Smooth muscle cell (in vitro differentiated cells): ENCODE results near the gene RNF180. TPM values are rescaled to one million over a fixed set of nuclear protein-coding genes. Genes with fewer than 3 reads are reported as not detected.

Source experiments
- DNase-seq: peaks from one replicate; lab custom pipeline; 2025; ENCODE audit not compliant: unreplicated experiment; lab: John Stamatoyannopoulos, UW
- H2AFZ ChIP-seq: fragments of 200-600 bp; sonication (generic); 2 replicates; pipeline ENCODE4 v1.6.0; 2016; ENCODE audit warnings: antibody characterized with exemption, low read depth, mild to moderate bottlenecking
- H3F3A ChIP-seq: fragments of 200-600 bp; sonication (generic); 2 replicates; pipeline ENCODE4 v1.6.0; 2017; ENCODE audit warnings: antibody characterized with exemption, low read depth
- H3K27ac ChIP-seq: fragments of 200-600 bp; sonication (generic); 2 replicates; pipeline ENCODE4 v1.5.1; 2016; ENCODE audit warnings: low read depth, mild to moderate bottlenecking
- H3K27me3 ChIP-seq: fragments of 200-600 bp; sonication (generic); 2 replicates; pipeline ENCODE4 v1.6.1; 2016; ENCODE audit warnings: low read depth, mild to moderate bottlenecking
- H3K36me3 ChIP-seq: fragments of 200-600 bp; sonication (generic); 2 replicates; pipeline ENCODE4 v1.5.1; 2016; ENCODE audit warnings: low read depth
- H3K4me1 ChIP-seq: fragments of 200-600 bp; sonication (generic); 2 replicates; pipeline ENCODE4 v1.5.1; 2016; ENCODE audit warnings: low read depth
- H3K4me2 ChIP-seq: fragments of 200-600 bp; sonication (generic); 2 replicates; pipeline ENCODE4 v1.6.0; 2016; ENCODE audit warnings: mild to moderate bottlenecking
- H3K4me3 ChIP-seq: fragments of 200-600 bp; sonication (generic); 2 replicates; pipeline ENCODE4 v1.5.1; 2016; ENCODE audit warnings: mild to moderate bottlenecking
- H3K79me2 ChIP-seq: fragments of 200-600 bp; sonication (generic); 2 replicates; pipeline ENCODE4 v1.6.0; 2016; ENCODE audit warnings: low read depth, mild to moderate bottlenecking
- H3K9ac ChIP-seq: fragments of 200-600 bp; sonication (generic); 2 replicates; pipeline ENCODE4 v1.6.0; 2016; ENCODE audit warnings: low read depth
- H3K9me3 ChIP-seq: fragments of 200-600 bp; sonication (generic); replicated peaks from 2 replicates; pipeline ENCODE4 v1.5.1; 2016; ENCODE audit warnings: low read depth
- H4K20me1 ChIP-seq: fragments of 200-600 bp; sonication (generic); 2 replicates; pipeline ENCODE4 v1.6.0; 2016; ENCODE audit warnings: low read depth
- WGBS: methylation state at CpG from one replicate; pipeline ENCODE4 v1.1.7; 2016; ENCODE audit warnings: low lambda C conversion rate; 5-methylcytosine and 5-hydroxymethylcytosine counted together
- polyA plus RNA-seq: library from polyadenylated mRNA; unstranded; fragments of >200 nt; fragmentation: Nextera tagmentation; extraction: Ambion mirVana; gene quantifications from 2 replicates; pipeline ENCODE4 v1.2.1, GENCODE V29; 2016
- total RNA-seq: library from RNA; depleted of rRNA; stranded (reverse); fragments of >200 nt; gene quantifications from 2 replicates; pipeline ENCODE4 v1.2.3, GENCODE V29; 2014
- TF ChIP-seq, protein P1 (sequence below): fragments of 200-600 bp; sonication (generic); IDR thresholded peaks from 2 replicates; pipeline ENCODE4 v1.5.1; 2017; ENCODE audit warnings: borderline replicate concordance, mild to moderate bottlenecking, antibody characterized with exemption; ENCODE audit not compliant: insufficient read depth, poor library complexity, severe bottlenecking

Gene RNF180
- total and polyA plus RNA-seq, 2 experiments from 2014 or later = 3.0 to 3.8 TPM

- no peak overlapping the region for H3K27ac ChIP-seq
- H3K79me2 ChIP-seq = no peaks in the 10 kb centered on the region
- TF ChIP-seq, protein P1, sequence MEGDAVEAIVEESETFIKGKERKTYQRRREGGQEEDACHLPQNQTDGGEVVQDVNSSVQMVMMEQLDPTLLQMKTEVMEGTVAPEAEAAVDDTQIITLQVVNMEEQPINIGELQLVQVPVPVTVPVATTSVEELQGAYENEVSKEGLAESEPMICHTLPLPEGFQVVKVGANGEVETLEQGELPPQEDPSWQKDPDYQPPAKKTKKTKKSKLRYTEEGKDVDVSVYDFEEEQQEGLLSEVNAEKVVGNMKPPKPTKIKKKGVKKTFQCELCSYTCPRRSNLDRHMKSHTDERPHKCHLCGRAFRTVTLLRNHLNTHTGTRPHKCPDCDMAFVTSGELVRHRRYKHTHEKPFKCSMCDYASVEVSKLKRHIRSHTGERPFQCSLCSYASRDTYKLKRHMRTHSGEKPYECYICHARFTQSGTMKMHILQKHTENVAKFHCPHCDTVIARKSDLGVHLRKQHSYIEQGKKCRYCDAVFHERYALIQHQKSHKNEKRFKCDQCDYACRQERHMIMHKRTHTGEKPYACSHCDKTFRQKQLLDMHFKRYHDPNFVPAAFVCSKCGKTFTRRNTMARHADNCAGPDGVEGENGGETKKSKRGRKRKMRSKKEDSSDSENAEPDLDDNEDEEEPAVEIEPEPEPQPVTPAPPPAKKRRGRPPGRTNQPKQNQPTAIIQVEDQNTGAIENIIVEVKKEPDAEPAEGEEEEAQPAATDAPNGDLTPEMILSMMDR = no peak
- no peak overlapping the region for H3K9ac ChIP-seq
- H3K4me3 ChIP-seq = no peak overlapping the region
- no peaks in the 10 kb centered on the region for H3K27me3 ChIP-seq
- H3K4me2 ChIP-seq = no peak overlapping the region
- 86% methylated on average over 1 of the region's 1 CpG for WGBS
- H3F3A ChIP-seq = no peaks in the 10 kb centered on the region
- H4K20me1 ChIP-seq = no peaks in the 10 kb centered on the region
- H3K9me3 ChIP-seq = no peaks in the 10 kb centered on the region
- H3K36me3 ChIP-seq = no peaks in the 10 kb centered on the region
- no peak overlapping the region for H2AFZ ChIP-seq
- H3K4me1 ChIP-seq = no peaks in the 10 kb centered on the region
- no peak for DNase-seq
These were observed 152.5 kb downstream of the RNF180 start for GRCh38 chr5:64318175-64318574.

DNA sequence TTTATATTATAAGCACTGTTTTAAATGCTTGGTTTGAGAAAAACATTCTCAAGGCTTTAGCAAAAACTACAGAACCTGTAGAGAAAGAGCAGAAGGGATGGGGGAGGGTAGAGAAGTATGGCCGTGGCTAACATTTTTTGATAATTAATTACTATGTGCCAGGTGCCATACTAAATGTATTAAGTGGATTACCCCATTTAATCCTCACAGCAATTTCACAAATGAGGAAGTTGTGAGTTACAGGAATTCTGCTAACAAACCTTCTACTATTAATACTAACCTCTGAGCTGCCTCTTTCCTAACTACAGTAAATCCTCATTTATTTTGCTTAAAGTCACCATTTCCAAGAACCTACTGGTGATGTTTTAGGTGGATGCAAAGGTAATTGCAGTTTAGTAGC is 157.9 kb downstream of the RNF180 start:
- no peaks in the 10 kb centered on the region for H3K36me3 ChIP-seq
- WGBS = 90% methylated on average over 1 of the region's 1 CpG
- H3F3A ChIP-seq = no peaks in the 10 kb centered on the region
- DNase-seq = no peak
- no peak overlapping the region for H2AFZ ChIP-seq
- TF ChIP-seq, protein P1 = no peak
- no peaks in the 10 kb centered on the region for H3K27me3 ChIP-seq
- peaks cover 13% of the 10 kb centered on the region for H3K9me3 ChIP-seq
- no peaks in the 10 kb centered on the region for H3K4me1 ChIP-seq
- no peak overlapping the region for H3K27ac ChIP-seq
- no peaks in the 10 kb centered on the region for H4K20me1 ChIP-seq
- no peaks in the 10 kb centered on the region for H3K79me2 ChIP-seq
- no peak overlapping the region for H3K9ac ChIP-seq
- H3K4me2 ChIP-seq = no peak overlapping the region
- no peak overlapping the region for H3K4me3 ChIP-seq

GRCh38 chr5:64330728-64331231 is 165.1 kb downstream of the RNF180 start:
- H4K20me1 ChIP-seq = no peaks in the 10 kb centered on the region
- H2AFZ ChIP-seq = no peak overlapping the region
- no peak overlapping the region for H3K9ac ChIP-seq
- H3K27ac ChIP-seq = no peak overlapping the region
- WGBS = 97% methylated on average over 6 of the region's 6 CpGs
- H3K79me2 ChIP-seq = no peaks in the 10 kb centered on the region
- H3K27me3 ChIP-seq = no peaks in the 10 kb centered on the region
- TF ChIP-seq, protein P1 = no peak
- H3K4me2 ChIP-seq = no peak overlapping the region
- peaks cover 5% of the 10 kb centered on the region for H3K4me1 ChIP-seq
- no peak overlapping the region for H3K4me3 ChIP-seq
- H3K9me3 ChIP-seq = peaks cover 13% of the 10 kb centered on the region
- no peaks in the 10 kb centered on the region for H3F3A ChIP-seq
- DNase-seq = no peak
- H3K36me3 ChIP-seq = no peaks in the 10 kb centered on the region

- no peak overlapping the region for H3K9ac ChIP-seq
- H3K79me2 ChIP-seq = no peaks in the 10 kb centered on the region
- H3K9me3 ChIP-seq = peaks cover 4% of the 10 kb centered on the region
- TF ChIP-seq, protein P1 = no peak
- no peak overlapping the region for H3K27ac ChIP-seq
- no peaks in the 10 kb centered on the region for H3F3A ChIP-seq
- H3K27me3 ChIP-seq = no peaks in the 10 kb centered on the region
- WGBS = 96% methylated on average over 9 of the region's 9 CpGs
- peaks cover 5% of the 10 kb centered on the region for H3K4me1 ChIP-seq
- no peaks in the 10 kb centered on the region for H3K36me3 ChIP-seq
- no peak overlapping the region for H2AFZ ChIP-seq
- no peak overlapping the region for H3K4me3 ChIP-seq
- H4K20me1 ChIP-seq = no peaks in the 10 kb centered on the region
- H3K4me2 ChIP-seq = no peak overlapping the region
- no peak for DNase-seq
These were observed 166.1 kb downstream of the RNF180 start for GRCh38 chr5:64331597-64332277.
